Upper lobe of right lung (tissue), 1 donor: ENCODE measurements around the gene CTF1. TPM values are rescaled to one million over a fixed set of nuclear protein-coding genes. Genes with fewer than 3 reads are reported as not detected.
"Not testable (repeated sequence)": the region's sequence is repeated elsewhere in the genome, so short reads cannot be mapped to it uniquely, and the experiment has no call there.

ENCODE experiments used
- ATAC-seq: fragments of 200-7000 bp; cut with Tn5 transposase; one replicate; pipeline ENCODE4 v1.9.1; 2020; ENCODE audit warnings: mild to moderate bottlenecking, moderate library complexity
- DNase-seq: peaks from one replicate; pipeline ENCODE4 v3.0.0-alpha.2; 2020
- H3K27ac ChIP-seq: fragments of 200-600 bp; one replicate; pipeline ENCODE4 v1.8.0; 2022
- H3K27me3 ChIP-seq: fragments of 200-600 bp; one replicate; pipeline ENCODE4 v1.8.0; 2022; ENCODE audit warnings: mild to moderate bottlenecking
- H3K36me3 ChIP-seq: fragments of 200-600 bp; one replicate; pipeline ENCODE4 v1.8.0; 2022
- H3K4me1 ChIP-seq: fragments of 200-600 bp; one replicate; pipeline ENCODE4 v1.8.0; 2022
- H3K4me3 ChIP-seq: fragments of 200-600 bp; one replicate; pipeline ENCODE4 v1.8.0; 2022; ENCODE audit warnings: mild to moderate bottlenecking
- H3K9me3 ChIP-seq: fragments of 200-600 bp; one replicate; pipeline ENCODE4 v1.8.0; 2022
- intact Hi-C: fragments of 100-400 bp; cut with DNase I; formaldehyde crosslinking; loops from one replicate; pipeline ENCODE4 v1.11.0; 2022
- total RNA-seq: library from RNA; stranded (reverse); fragmentation: NEBNext Ultra II Directional; extraction: Animal tissue kit (Norgen Biotek cat#: 25700); gene quantifications from one replicate; pipeline ENCODE4 v1.2.1, GENCODE V29; 2021
- TF ChIP-seq, protein P1 (sequence below): fragments of 200-600 bp; IDR thresholded peaks from one replicate; pipeline ENCODE4 v1.8.0; 2022; ENCODE audit warnings: antibody characterized with exemption
- donor health status: DM: no; HTN: yes; CAD: no; lungs with severe emphysema.

CTF1 gene
- total RNA-seq, 1 donor from 2014 or later, result 9.3 TPM

DNA sequence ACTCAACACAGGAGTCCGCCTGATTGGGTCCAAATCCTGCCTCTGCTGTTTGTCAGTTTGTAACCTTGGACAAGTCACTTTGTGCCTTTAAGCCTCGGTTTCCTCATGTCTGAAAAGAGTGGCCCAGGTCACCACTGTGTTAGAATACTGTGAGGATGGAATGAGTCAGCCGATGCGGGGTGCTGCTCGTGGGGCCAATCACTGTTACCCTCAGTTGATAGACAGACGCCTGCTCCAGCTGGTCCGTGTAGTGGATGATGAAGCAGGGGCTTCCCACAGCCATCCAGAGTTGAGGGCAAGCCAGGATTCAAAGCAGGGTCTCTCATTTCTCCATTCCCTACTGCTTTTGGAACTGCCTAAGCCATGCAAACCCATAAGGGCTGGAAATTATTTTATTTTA is 32.8 kb downstream of the CTF1 start:
- Histone ChIP-seq H3K4me1 (peaks cover 4% of the 10 kb centered on the region), H3K9me3 (no peaks in the 10 kb centered on the region), H3K27ac (no peak overlapping the region), H3K27me3 (no peaks in the 10 kb centered on the region), H3K36me3 (peaks cover 25% of the 10 kb centered on the region), H3K4me3 (no peak overlapping the region)
- ATAC-seq (no peak), DNase-seq (no peak)
- intact Hi-C loops, result no loop called here
- TF ChIP-seq, protein P1, sequence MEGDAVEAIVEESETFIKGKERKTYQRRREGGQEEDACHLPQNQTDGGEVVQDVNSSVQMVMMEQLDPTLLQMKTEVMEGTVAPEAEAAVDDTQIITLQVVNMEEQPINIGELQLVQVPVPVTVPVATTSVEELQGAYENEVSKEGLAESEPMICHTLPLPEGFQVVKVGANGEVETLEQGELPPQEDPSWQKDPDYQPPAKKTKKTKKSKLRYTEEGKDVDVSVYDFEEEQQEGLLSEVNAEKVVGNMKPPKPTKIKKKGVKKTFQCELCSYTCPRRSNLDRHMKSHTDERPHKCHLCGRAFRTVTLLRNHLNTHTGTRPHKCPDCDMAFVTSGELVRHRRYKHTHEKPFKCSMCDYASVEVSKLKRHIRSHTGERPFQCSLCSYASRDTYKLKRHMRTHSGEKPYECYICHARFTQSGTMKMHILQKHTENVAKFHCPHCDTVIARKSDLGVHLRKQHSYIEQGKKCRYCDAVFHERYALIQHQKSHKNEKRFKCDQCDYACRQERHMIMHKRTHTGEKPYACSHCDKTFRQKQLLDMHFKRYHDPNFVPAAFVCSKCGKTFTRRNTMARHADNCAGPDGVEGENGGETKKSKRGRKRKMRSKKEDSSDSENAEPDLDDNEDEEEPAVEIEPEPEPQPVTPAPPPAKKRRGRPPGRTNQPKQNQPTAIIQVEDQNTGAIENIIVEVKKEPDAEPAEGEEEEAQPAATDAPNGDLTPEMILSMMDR, result no peak

- no peak overlapping the region for H3K27ac ChIP-seq
- DNase-seq (no peak), ATAC-seq (no peak)
- no peaks in the 10 kb centered on the region for H3K27me3 ChIP-seq
- no peaks in the 10 kb centered on the region for H3K4me1 ChIP-seq
- peaks cover 25% of the 10 kb centered on the region for H3K36me3 ChIP-seq
- intact Hi-C loops, result no loop called here
- no peaks in the 10 kb centered on the region for H3K9me3 ChIP-seq
- no peak overlapping the region for H3K4me3 ChIP-seq
- TF ChIP-seq, protein P1, result no peak
Observed at GRCh38 chr16:30930160-30930571, 33.8 kb downstream of the CTF1 start.

GRCh38 chr16:30931068-30931650 is 34.7 kb downstream of the CTF1 start:
- Histone ChIP-seq H3K27me3 (no peaks in the 10 kb centered on the region), H3K9me3 (no peaks in the 10 kb centered on the region), H3K4me3 (no peak overlapping the region), H3K27ac (no peak overlapping the region), H3K4me1 (no peaks in the 10 kb centered on the region), H3K36me3 (peaks cover 25% of the 10 kb centered on the region)
- intact Hi-C loops, result no loop called here
- ATAC-seq, result no peak
- TF ChIP-seq, protein P1, result no peak
- no peak for DNase-seq

GRCh38 chr16:30934827-30935557 is 38.6 kb downstream of the CTF1 start:
- H3K4me1 ChIP-seq, result peaks cover 7% of the 10 kb centered on the region
- DNase-seq, result no peak
- intact Hi-C loops, result no loop called here
- no peaks in the 10 kb centered on the region for H3K9me3 ChIP-seq
- TF ChIP-seq, protein P1, result peak; percentile 51
- H3K36me3 ChIP-seq, result peaks cover 24% of the 10 kb centered on the region
- ATAC-seq, result peak; percentile 92
- no peak overlapping the region for H3K4me3 ChIP-seq
- H3K27ac ChIP-seq, result no peak overlapping the region
- H3K27me3 ChIP-seq, result no peaks in the 10 kb centered on the region

GRCh38 chr16:30937692-30938091 is 41.3 kb downstream of the CTF1 start:
- TF ChIP-seq, protein P1, result no peak

GRCh38 chr16:30939571-30939970 is 43.2 kb downstream of the CTF1 start:
- H3K9me3 ChIP-seq, ATAC-seq, H3K4me3 ChIP-seq, DNase-seq, H3K36me3 ChIP-seq, H3K27ac ChIP-seq, H3K27me3 ChIP-seq, intact Hi-C loops: not testable (repeated sequence)
- peaks cover 14% of the 10 kb centered on the region for H3K4me1 ChIP-seq

More at GRCh38 chr16:30937692-30938091, 41.3 kb downstream of the CTF1 start:
- Histone ChIP-seq H3K4me1 (peaks cover 14% of the 10 kb centered on the region), H3K27me3 (no peaks in the 10 kb centered on the region), H3K9me3 (no peaks in the 10 kb centered on the region), H3K4me3 (no peak overlapping the region), H3K36me3 (peaks cover 4% of the 10 kb centered on the region), H3K27ac (peak overlapping the region; percentile 30)
- no peak for ATAC-seq
- DNase-seq, result no peak
- intact Hi-C loops, result no loop called here
